Measurements from ENCODE around the gene VIL1. TPM values are rescaled to one million over a fixed set of nuclear protein-coding genes. Genes with fewer than 3 reads are reported as not detected.

Gene VIL1
- polyA plus RNA-seq, 1 donor from 2014 or later: not detected

DNA sequence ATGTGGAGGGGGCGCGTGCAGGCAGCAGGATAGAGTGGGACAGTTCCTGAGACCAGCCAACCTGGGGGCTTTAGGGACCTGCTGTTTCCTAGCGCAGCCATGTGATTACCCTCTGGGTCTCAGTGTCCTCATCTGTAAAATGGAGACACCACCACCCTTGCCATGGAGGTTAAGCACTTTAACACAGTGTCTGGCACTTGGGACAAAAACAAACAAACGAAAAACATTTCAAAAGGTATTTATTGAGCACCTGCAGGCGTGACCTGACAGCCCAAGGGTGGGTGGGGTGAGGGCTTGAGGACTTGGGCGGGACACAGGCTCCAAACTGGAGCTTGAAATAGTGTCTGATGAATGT is 23.9 kb upstream of the VIL1 start:
- H3K9ac ChIP-seq (ENCODE audit: low read length): no peak overlapping the region
- peaks cover 33% of the 10 kb centered on the region for H3K27me3 ChIP-seq (ENCODE audit: insufficient read depth, low read depth, low read length)
- H4K20me1 ChIP-seq (ENCODE audit: insufficient read depth): no peaks in the 10 kb centered on the region
- H3K9me2 ChIP-seq (ENCODE audit: insufficient read depth, low read length): no peaks in the 10 kb centered on the region
- H3K27ac ChIP-seq (ENCODE audit: low read length): no peak overlapping the region
- H3F3A ChIP-seq (ENCODE audit: insufficient read depth, low read length, poor library complexity, severe bottlenecking): no peaks in the 10 kb centered on the region
- no peak overlapping the region for H3K4me2 ChIP-seq (ENCODE audit: low read length)
- no peaks in the 10 kb centered on the region for H3K79me2 ChIP-seq (replicated peaks; ENCODE audit: insufficient read depth, low read length)
- no peaks in the 10 kb centered on the region for H3K9me3 ChIP-seq (ENCODE audit: low read length)
- no peaks in the 10 kb centered on the region for H3K36me3 ChIP-seq (ENCODE audit: insufficient read depth, low read length)
- H3K4me3 ChIP-seq (ENCODE audit: low read length): no peak overlapping the region
- TF ChIP-seq, protein P1, sequence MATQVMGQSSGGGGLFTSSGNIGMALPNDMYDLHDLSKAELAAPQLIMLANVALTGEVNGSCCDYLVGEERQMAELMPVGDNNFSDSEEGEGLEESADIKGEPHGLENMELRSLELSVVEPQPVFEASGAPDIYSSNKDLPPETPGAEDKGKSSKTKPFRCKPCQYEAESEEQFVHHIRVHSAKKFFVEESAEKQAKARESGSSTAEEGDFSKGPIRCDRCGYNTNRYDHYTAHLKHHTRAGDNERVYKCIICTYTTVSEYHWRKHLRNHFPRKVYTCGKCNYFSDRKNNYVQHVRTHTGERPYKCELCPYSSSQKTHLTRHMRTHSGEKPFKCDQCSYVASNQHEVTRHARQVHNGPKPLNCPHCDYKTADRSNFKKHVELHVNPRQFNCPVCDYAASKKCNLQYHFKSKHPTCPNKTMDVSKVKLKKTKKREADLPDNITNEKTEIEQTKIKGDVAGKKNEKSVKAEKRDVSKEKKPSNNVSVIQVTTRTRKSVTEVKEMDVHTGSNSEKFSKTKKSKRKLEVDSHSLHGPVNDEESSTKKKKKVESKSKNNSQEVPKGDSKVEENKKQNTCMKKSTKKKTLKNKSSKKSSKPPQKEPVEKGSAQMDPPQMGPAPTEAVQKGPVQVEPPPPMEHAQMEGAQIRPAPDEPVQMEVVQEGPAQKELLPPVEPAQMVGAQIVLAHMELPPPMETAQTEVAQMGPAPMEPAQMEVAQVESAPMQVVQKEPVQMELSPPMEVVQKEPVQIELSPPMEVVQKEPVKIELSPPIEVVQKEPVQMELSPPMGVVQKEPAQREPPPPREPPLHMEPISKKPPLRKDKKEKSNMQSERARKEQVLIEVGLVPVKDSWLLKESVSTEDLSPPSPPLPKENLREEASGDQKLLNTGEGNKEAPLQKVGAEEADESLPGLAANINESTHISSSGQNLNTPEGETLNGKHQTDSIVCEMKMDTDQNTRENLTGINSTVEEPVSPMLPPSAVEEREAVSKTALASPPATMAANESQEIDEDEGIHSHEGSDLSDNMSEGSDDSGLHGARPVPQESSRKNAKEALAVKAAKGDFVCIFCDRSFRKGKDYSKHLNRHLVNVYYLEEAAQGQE (IDR thresholded peaks at IDR 0.05; ENCODE audit: borderline replicate concordance): no peak
- no peak for TF ChIP-seq POLR2AphosphoS5 (IDR thresholded peaks at IDR 0.05)
- no peak for TF ChIP-seq TAF1 (IDR thresholded peaks at IDR 0.05; ENCODE audit: low read depth)
- no peak for TF ChIP-seq SMC3 (conservative IDR thresholded peaks at IDR 0.05; ENCODE audit: poor library complexity)
- TF ChIP-seq, protein P2, sequence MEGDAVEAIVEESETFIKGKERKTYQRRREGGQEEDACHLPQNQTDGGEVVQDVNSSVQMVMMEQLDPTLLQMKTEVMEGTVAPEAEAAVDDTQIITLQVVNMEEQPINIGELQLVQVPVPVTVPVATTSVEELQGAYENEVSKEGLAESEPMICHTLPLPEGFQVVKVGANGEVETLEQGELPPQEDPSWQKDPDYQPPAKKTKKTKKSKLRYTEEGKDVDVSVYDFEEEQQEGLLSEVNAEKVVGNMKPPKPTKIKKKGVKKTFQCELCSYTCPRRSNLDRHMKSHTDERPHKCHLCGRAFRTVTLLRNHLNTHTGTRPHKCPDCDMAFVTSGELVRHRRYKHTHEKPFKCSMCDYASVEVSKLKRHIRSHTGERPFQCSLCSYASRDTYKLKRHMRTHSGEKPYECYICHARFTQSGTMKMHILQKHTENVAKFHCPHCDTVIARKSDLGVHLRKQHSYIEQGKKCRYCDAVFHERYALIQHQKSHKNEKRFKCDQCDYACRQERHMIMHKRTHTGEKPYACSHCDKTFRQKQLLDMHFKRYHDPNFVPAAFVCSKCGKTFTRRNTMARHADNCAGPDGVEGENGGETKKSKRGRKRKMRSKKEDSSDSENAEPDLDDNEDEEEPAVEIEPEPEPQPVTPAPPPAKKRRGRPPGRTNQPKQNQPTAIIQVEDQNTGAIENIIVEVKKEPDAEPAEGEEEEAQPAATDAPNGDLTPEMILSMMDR (IDR thresholded peaks at IDR 0.05; ENCODE audit: poor library complexity, severe bottlenecking): no peak
- no peak for TF ChIP-seq MXI1 (conservative IDR thresholded peaks at IDR 0.05; ENCODE audit: poor library complexity, severe bottlenecking)
- no peak overlapping the region for H2AFZ ChIP-seq (ENCODE audit: low read depth, low read length)

DNA sequence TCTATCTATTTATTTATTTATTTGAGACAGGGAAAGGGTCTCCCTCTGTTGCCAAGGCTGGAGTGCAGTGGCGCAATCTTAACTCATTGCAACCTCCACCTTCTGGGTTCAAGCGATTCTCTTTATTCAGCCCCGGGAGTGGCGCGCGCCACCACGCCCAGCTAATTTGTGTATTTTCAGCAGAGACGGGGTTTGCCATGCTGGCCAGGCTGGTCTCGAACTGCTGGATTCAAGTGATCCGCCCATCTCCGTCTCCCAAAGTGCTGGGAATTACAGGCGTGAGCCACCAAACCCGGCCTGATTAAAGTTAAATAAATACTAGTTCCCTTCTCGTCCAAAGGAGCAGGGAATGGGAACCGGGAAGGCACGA is 23.5 kb upstream of the VIL1 start:
- no peak for TF ChIP-seq SMC3 (conservative IDR thresholded peaks at IDR 0.05; ENCODE audit: poor library complexity)
- TF ChIP-seq POLR2AphosphoS5 (IDR thresholded peaks at IDR 0.05): no peak
- no peak for TF ChIP-seq EZH2 (IDR thresholded peaks at IDR 0.05; ENCODE audit: borderline replicate concordance, insufficient read depth, low read length, poor library complexity, severe bottlenecking)
- no peak for TF ChIP-seq MXI1 (conservative IDR thresholded peaks at IDR 0.05; ENCODE audit: poor library complexity, severe bottlenecking)
- no peak for TF ChIP-seq RAD21 (conservative IDR thresholded peaks at IDR 0.05)
- no peak for TF ChIP-seq TAF1 (IDR thresholded peaks at IDR 0.05; ENCODE audit: low read depth)
- no peak for TF ChIP-seq EP300 (conservative IDR thresholded peaks at IDR 0.05; ENCODE audit: poor library complexity, severe bottlenecking)
- TF ChIP-seq, protein P1 (IDR thresholded peaks at IDR 0.05; ENCODE audit: borderline replicate concordance): no peak
- TF ChIP-seq, protein P2 (IDR thresholded peaks at IDR 0.05; ENCODE audit: poor library complexity, severe bottlenecking): no peak
- Histone ChIP-seq H3K36me3 (ENCODE audit: insufficient read depth, low read length) (no peaks in the 10 kb centered on the region), H3K9me2 (ENCODE audit: insufficient read depth, low read length) (no peaks in the 10 kb centered on the region), H3K4me3 (ENCODE audit: low read length) (peak overlapping the region; percentile 70), H3K4me2 (ENCODE audit: low read length) (no peak overlapping the region), H3K27ac (ENCODE audit: low read length) (no peak overlapping the region), H3K79me2 (replicated peaks; ENCODE audit: insufficient read depth, low read length) (no peaks in the 10 kb centered on the region), H3F3A (ENCODE audit: insufficient read depth, low read length, poor library complexity, severe bottlenecking) (no peaks in the 10 kb centered on the region), H3K9ac (ENCODE audit: low read length) (peak overlapping the region; percentile 69), H4K20me1 (ENCODE audit: insufficient read depth) (no peaks in the 10 kb centered on the region), H3K9me3 (ENCODE audit: low read length) (no peaks in the 10 kb centered on the region), H3K27me3 (ENCODE audit: insufficient read depth, low read depth, low read length) (peaks cover 33% of the 10 kb centered on the region), H2AFZ (ENCODE audit: low read depth, low read length) (no peak overlapping the region)
